Measurements from ENCODE around the gene LRMDA.

LRMDA gene

DNA sequence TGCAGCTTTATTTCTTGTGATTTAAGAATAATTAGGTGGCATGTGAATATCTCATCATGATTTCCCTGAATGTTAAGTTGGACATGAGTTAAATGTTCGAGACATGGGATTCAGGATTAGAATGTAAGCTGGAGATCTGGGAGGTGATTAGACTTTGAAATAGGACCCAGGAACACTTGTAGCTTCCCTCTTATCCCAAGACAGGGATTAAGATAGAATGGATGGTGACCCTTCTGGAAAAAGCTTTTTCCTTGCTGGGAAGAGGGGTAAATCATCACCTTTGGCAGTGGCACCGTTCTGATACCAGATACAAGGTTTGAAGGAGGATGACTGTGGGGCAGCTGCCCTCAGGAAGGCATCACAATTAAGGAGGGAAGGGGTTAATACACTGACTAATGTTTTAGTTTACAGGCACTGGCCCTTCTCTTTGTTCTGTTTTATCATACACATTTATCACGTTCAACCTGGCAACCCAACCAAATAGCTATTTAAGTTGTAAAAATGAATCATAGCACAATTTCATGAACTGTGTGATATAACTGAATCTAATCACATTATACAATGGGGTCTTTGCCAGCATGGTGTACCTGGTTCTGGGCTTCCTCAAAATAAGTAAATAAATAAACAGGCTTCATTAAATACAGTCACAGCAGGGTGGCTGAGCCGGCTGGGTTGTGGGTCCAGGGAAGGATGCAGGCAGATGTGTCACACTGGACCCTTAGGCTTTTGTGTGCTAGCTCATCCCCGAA is 212.7 kb downstream of the LRMDA start:
- no peaks in the 10 kb centered on the region for H3K9me3 ChIP-seq
- in situ Hi-C loops (cut with MboI; ENCODE audit: low sequenced_read_pairs), result no loop called here
- no peak for DNase-seq (ENCODE audit: low spot score in 2 of 2)
- H3K27me3 ChIP-seq (ENCODE audit: low read depth), result 0 out of 2 replicates have a peak, but pooled peaks cover 3% of the 10 kb centered on the region
- no peak overlapping the region for H3K4me3 ChIP-seq
- H3K4me1 ChIP-seq, result no peaks in the 10 kb centered on the region
- no peaks in the 10 kb centered on the region for H3K36me3 ChIP-seq (replicated peaks)

DNA sequence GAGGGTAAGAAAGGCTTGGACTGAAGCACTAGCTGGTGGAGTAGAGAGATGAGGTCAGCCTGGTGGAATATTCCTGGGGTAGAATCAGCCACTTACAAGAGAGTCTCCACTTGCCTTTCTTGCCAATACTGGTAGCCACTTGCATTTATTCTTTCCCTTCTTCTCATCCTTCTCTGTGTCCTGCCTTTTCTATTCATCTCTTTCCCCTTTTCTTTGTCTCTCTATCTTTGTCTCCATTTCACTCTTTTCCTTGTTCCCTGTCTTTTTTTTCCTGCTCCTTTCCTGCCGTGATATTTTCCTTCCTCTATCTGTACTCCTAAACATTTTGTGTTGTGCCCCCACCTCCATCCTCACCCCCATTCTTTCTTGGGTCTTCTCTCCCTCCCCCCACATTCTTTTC is 214.3 kb downstream of the LRMDA start:
- in situ Hi-C loops (cut with MboI; ENCODE audit: low sequenced_read_pairs), result no loop called here

DNA sequence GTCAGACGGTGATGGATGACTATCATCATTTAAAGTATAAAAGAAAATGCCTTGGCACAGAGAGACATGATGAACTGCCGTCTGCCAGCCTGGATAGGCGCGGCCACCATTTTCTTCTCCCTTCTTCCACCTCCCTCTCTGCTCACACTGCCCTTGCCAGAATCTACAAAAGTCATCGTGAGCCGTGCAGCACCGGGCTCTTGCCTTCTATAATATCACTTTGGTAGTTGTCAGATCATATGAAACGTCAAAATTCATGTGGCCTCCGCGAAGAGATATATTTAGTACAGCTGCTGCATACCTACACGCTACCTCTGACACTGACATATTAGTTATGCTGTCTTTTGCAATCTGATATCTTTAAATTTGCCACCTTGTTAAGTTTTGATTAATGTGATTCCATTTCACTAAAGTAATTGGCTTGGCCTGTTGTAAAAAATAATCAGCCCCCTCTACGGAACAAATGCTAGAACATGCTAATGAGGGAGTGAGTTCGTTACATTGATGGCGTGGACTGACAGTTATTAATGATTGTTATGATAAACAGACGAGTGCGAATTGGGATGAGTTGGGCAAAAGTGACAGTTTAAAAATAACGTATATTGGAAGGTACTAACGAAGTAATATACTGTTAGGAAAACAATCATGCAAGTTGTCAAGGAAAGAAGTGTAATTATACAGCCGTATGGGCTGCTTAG is 214.9 kb downstream of the LRMDA start:
- no peak for DNase-seq (ENCODE audit: low spot score in 2 of 2)
- Histone ChIP-seq H3K27me3 (ENCODE audit: low read depth) (0 out of 2 replicates have a peak, but pooled peaks cover 3% of the 10 kb centered on the region), H3K4me1 (no peaks in the 10 kb centered on the region), H3K9me3 (no peaks in the 10 kb centered on the region), H3K36me3 (replicated peaks) (no peaks in the 10 kb centered on the region), H3K4me3 (no peak overlapping the region)
- in situ Hi-C loops (cut with MboI; ENCODE audit: low sequenced_read_pairs), result no loop called here

More for the DNA sequence above, 214.3 kb downstream of the LRMDA start:
- no peak overlapping the region for H3K4me3 ChIP-seq
- no peaks in the 10 kb centered on the region for H3K9me3 ChIP-seq
- 0 out of 2 replicates have a peak, but pooled peaks cover 3% of the 10 kb centered on the region for H3K27me3 ChIP-seq (ENCODE audit: low read depth)
- H3K36me3 ChIP-seq (replicated peaks), result no peaks in the 10 kb centered on the region
- no peaks in the 10 kb centered on the region for H3K4me1 ChIP-seq
- DNase-seq (ENCODE audit: low spot score in 2 of 2), result no peak

DNA sequence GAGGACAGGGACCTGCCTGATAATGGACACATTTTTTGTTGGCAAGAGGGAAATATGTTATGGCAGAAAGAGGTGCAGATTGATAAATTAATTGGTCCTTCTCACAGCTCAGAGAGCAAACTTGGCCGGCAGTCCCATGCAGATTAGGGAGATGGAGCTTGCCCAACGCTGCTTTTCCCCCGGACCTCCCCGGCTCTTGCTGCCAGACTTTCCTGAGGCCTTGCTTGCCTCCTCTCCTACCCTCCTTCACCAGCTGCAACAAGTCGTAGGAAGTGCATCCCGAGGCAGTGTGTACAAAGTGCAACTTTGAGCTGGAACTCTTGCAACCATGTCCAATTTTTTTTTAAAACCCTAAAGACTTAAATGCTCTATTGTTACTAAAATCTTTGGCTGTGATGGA is 215.5 kb downstream of the LRMDA start:
- Histone ChIP-seq H3K27me3 (ENCODE audit: low read depth) (0 out of 2 replicates have a peak, but pooled peaks cover under 1% of the 10 kb centered on the region), H3K4me1 (no peaks in the 10 kb centered on the region), H3K36me3 (replicated peaks) (no peaks in the 10 kb centered on the region), H3K9me3 (no peaks in the 10 kb centered on the region), H3K4me3 (no peak overlapping the region)
- DNase-seq (ENCODE audit: low spot score in 2 of 2), result no peak
- in situ Hi-C loops (cut with MboI; ENCODE audit: low sequenced_read_pairs), result no loop called here

DNA sequence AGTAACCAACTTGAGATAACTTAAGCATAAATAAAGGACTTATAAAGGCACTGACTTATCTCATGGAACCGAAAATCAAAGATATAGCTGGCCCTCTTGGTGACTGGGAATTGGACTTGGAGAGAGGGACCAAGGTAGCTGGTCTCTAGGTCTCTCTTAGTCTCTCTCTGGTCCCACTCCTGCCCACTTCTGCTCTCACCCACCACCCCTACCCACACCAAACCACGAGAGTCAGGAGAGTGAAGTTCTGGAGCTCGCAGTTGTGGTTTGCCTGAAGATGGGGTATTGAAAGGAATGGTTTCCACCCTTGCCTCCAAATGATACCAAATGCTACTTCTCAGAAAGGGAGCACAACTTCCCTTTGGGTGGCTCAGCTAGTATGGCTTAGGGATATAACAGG is 216.3 kb downstream of the LRMDA start:
- DNase-seq (ENCODE audit: low spot score in 2 of 2), result no peak
- Histone ChIP-seq H3K4me3 (no peak overlapping the region), H3K4me1 (no peaks in the 10 kb centered on the region), H3K9me3 (no peaks in the 10 kb centered on the region), H3K27me3 (ENCODE audit: low read depth) (no peaks in the 10 kb centered on the region), H3K36me3 (replicated peaks) (no peaks in the 10 kb centered on the region)
- in situ Hi-C loops (cut with MboI; ENCODE audit: low sequenced_read_pairs), result no loop called here

DNA sequence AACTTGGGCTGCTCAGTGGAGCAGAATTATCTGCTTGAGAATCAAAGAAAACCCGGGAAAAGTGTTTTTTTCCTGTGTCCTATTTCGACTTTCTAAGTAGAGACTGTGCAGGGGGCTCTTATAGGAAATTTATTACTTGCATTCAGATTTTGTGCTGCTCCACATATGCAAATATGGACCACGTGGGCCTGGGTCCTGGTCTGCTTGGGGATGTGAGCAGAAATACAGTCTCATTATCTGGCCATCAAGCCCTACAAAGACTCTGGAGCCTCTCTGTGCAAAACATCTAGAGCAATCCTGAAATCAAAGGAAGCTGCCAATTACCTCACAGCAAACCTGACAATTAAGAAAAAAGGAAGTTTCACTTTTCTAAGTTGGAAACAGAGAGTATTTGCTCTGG is 216.9 kb downstream of the LRMDA start:
- no peaks in the 10 kb centered on the region for H3K4me1 ChIP-seq
- H3K4me3 ChIP-seq, result no peak overlapping the region
- no peaks in the 10 kb centered on the region for H3K27me3 ChIP-seq (ENCODE audit: low read depth)
- DNase-seq (ENCODE audit: low spot score in 2 of 2), result no peak
- in situ Hi-C loops (cut with MboI; ENCODE audit: low sequenced_read_pairs), result no loop called here
- H3K9me3 ChIP-seq, result no peaks in the 10 kb centered on the region
- no peaks in the 10 kb centered on the region for H3K36me3 ChIP-seq (replicated peaks)

DNA sequence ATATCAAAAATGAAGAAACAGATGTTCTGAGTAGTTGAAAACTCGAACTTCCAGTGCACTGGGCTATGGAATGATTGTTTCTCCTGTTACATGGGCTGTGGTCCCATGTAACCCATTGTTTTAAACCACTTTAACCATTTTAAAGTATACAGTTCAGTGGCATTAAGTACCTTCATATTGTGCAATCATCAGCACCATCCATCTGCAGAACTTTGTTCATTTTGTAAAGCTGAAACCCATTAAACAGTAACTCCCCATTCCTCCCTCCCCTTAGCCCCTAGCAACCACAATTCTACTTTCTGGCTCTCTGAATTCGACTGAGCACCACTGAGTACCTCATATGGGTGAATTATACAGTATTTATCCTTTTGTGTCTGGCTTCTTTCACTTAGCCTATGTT is 217.4 kb downstream of the LRMDA start:
- in situ Hi-C loops (cut with MboI; ENCODE audit: low sequenced_read_pairs), result no loop called here
- no peak overlapping the region for H3K4me3 ChIP-seq
- no peaks in the 10 kb centered on the region for H3K4me1 ChIP-seq
- no peak for DNase-seq (ENCODE audit: low spot score in 2 of 2)
- H3K36me3 ChIP-seq (replicated peaks), result no peaks in the 10 kb centered on the region
- no peaks in the 10 kb centered on the region for H3K27me3 ChIP-seq (ENCODE audit: low read depth)
- no peaks in the 10 kb centered on the region for H3K9me3 ChIP-seq

DNA sequence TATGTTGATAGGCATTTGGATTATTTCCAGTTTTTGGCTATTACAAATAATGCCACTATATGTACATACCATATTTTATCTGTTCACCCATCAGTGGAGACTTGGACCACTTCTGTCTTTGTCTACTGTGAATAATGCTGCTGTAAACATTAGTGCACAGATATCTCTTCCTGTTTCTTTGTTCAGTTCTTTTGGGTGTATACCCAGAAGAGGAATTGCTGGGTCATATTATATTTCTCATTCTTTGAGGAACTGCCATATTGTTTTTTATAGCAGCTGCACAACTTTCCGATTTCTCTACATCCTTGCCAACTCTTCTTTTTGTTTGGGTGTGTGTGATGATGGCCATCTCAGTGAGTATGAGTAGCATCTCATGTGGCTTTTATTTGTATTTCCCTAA is 218.0 kb downstream of the LRMDA start:
- DNase-seq (ENCODE audit: low spot score in 2 of 2), result no peak
- H3K9me3 ChIP-seq, result no peaks in the 10 kb centered on the region
- in situ Hi-C loops (cut with MboI; ENCODE audit: low sequenced_read_pairs), result no loop called here

DNA sequence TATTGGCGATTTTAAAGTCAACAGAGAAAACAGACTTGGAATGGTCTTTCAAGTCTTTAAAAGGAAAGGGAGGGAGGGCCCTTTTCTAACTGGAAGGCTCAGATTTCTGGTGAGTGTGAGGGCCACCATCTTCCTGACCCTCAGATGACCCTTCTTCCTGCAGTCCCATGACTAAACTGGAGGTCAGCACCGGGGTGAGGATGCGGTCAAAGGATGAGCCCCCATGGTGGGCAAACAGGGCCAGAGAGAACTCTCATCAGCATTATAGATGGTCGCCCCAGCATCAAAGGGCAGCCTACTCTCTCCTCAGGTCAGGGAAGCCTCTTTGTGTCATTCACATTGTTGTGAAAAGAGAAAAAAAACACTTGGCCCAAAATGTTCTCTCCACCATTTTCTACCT is 219.2 kb downstream of the LRMDA start:
- Histone ChIP-seq H3K27me3 (ENCODE audit: low read depth) (no peaks in the 10 kb centered on the region), H3K4me1 (no peaks in the 10 kb centered on the region), H3K9me3 (no peaks in the 10 kb centered on the region), H3K36me3 (replicated peaks) (no peaks in the 10 kb centered on the region), H3K4me3 (no peak overlapping the region)
- no peak for DNase-seq (ENCODE audit: low spot score in 2 of 2)
- in situ Hi-C loops (cut with MboI; ENCODE audit: low sequenced_read_pairs), result no loop called here

More for the DNA sequence above, 218.0 kb downstream of the LRMDA start:
- H3K4me1 ChIP-seq, result no peaks in the 10 kb centered on the region
- no peaks in the 10 kb centered on the region for H3K27me3 ChIP-seq (ENCODE audit: low read depth)
- H3K4me3 ChIP-seq, result no peak overlapping the region
- H3K36me3 ChIP-seq (replicated peaks), result no peaks in the 10 kb centered on the region

DNA sequence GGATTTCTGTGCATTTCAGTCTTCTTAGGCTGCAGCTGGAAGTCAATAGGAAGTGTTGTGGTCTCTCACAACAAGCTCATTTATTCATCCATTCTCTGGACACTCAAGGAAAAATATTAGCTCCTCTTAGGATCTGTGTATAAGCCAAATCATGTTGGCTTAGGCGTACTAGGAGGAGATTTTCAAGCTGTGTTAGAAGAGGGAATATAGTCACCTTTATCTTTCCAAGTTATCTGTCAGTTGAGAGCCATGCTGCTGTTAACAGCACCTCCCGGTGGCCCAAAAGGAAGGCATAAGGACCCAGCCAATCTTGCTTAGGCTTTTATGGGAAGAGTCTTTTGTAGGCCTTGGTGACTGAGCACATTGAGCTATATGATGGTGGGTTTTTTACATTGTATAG is 220.0 kb downstream of the LRMDA start:
- peak in 1 of 2 experiments; percentile 9 for DNase-seq (ENCODE audit: low spot score in 2 of 2)

DNA sequence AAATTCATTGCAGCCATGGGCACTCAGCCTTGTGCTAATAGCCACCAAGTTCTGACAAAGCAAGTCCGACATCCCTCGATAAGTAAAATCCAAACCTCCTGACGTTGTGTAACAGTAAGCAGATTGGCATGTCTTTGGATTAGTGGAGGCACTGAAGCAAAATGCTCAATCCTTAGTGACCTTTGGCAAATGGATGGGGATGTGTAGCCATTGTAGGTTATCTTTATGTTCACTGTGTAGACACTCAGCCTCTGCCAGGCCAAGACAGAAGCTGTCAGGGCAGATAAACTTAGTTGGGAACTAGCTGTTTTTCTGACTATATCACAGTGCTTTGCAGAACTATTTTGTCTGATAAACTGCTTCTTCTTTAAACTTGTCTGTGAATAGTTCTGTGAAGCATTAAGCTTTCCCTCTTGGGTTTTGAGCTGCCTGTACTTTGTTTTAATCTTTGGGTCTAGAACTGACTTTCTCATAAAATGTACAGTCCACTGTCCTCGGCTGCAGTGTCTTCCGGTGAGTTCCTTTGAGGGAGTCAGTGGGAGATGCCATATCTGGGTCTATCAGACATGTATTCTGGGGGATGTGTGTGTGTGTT is 220.8 kb downstream of the LRMDA start:
- Histone ChIP-seq H3K4me1 (no peaks in the 10 kb centered on the region), H3K36me3 (replicated peaks) (no peaks in the 10 kb centered on the region), H3K4me3 (no peak overlapping the region), H3K27me3 (ENCODE audit: low read depth) (no peaks in the 10 kb centered on the region), H3K9me3 (no peaks in the 10 kb centered on the region)
- in situ Hi-C loops (cut with MboI; ENCODE audit: low sequenced_read_pairs), result no loop called here
- DNase-seq (ENCODE audit: low spot score in 2 of 2), result no peak

More for the DNA sequence above, 220.0 kb downstream of the LRMDA start:
- in situ Hi-C loops (cut with MboI; ENCODE audit: low sequenced_read_pairs), result no loop called here
- H3K9me3 ChIP-seq, result no peaks in the 10 kb centered on the region
- H3K4me1 ChIP-seq, result no peaks in the 10 kb centered on the region
- no peak overlapping the region for H3K4me3 ChIP-seq
- no peaks in the 10 kb centered on the region for H3K27me3 ChIP-seq (ENCODE audit: low read depth)
- H3K36me3 ChIP-seq (replicated peaks), result no peaks in the 10 kb centered on the region

DNA sequence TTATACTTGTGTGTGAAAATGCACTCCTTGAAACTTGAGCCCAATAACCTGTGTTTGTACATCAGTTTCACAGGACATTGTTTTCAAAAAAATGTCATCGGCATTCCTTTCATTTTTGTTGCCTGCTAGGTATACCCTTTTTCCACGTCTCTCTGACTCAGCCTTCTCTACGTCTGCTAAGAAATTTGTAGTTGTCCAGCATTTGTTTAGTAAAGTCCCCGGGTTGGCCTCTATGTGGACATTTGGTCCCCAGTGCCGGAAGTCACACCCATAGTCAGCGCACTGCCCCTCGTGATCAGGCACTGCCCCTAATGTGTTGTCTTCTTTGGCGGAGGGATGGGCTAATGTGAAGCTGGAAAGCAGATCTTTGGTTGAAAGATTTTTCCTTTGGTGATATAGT is 222.3 kb downstream of the LRMDA start:
- Histone ChIP-seq H3K4me1 (no peaks in the 10 kb centered on the region), H3K36me3 (replicated peaks) (no peaks in the 10 kb centered on the region), H3K4me3 (no peak overlapping the region), H3K9me3 (no peaks in the 10 kb centered on the region), H3K27me3 (ENCODE audit: low read depth) (no peaks in the 10 kb centered on the region)
- in situ Hi-C loops (cut with MboI; ENCODE audit: low sequenced_read_pairs), result no loop called here
- DNase-seq (ENCODE audit: low spot score in 2 of 2), result no peak

DNA sequence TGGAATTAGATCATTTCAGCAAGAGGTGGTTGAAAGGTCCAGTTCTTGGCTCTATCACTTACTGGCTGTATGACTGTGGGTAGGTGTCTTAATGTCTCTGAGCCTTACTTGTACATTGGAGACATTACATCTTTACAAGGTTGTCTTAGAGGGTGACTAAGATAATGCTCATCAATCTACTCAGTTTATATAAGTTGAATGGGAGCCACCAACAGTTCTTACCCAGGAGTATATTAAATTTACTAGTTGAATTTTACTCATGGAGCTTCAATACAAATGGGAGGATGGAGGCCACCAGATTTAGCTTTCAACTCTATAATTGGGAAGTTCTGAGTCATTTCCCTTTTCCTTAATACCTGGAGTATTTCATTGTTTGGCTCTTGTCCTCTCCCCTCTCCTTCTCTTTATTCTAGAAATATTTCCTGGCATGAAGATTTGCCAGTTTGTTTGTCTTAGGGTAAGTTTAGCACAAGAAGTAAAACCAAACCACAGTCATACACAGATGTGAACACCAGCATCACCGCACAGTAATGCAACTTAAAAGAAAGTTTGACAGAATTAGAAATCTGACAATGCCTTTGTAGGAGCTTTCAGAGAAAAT is 222.8 kb downstream of the LRMDA start:
- Histone ChIP-seq H3K9me3 (no peaks in the 10 kb centered on the region), H3K4me1 (no peaks in the 10 kb centered on the region), H3K36me3 (replicated peaks) (no peaks in the 10 kb centered on the region), H3K27me3 (ENCODE audit: low read depth) (no peaks in the 10 kb centered on the region), H3K4me3 (no peak overlapping the region)
- no peak for DNase-seq (ENCODE audit: low spot score in 2 of 2)
- in situ Hi-C loops (cut with MboI; ENCODE audit: low sequenced_read_pairs), result no loop called here

DNA sequence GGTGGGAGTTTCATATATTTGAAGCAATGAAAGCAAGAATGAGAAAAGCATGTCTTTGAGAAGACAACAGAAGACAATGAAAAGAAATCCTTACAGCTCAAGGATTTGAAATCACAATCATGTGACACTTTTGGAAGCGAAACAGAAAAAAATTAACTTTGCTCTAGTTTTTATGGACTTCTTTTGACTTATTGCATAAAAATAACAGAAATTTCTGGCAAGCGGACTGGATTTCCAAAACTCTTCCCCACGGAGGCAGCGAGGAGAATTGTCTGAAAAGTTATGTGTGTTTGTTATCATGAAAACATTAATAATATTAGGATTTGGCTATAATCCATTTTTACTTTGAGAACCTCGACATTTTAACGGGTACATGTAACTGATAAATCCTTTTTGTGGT is 223.3 kb downstream of the LRMDA start:
- Histone ChIP-seq H3K4me3 (no peak overlapping the region), H3K27me3 (ENCODE audit: low read depth) (no peaks in the 10 kb centered on the region), H3K4me1 (no peaks in the 10 kb centered on the region), H3K9me3 (no peaks in the 10 kb centered on the region), H3K36me3 (replicated peaks) (no peaks in the 10 kb centered on the region)
- in situ Hi-C loops (cut with MboI; ENCODE audit: low sequenced_read_pairs), result no loop called here
- DNase-seq (ENCODE audit: low spot score in 2 of 2), result no peak

Measured in HAP-1 (cell line).